ENCODE measurements around the gene DCST2. TPM values are rescaled to one million over a fixed set of nuclear protein-coding genes. Genes with fewer than 3 reads are reported as not detected.

The DCST2 gene
- total and polyA plus RNA-seq, 9 of the 15 experiments (the other 6 are each of a cell fraction or from before 2014, with no cell fraction given), result 0.09 to 0.49 (median 0.11) TPM; not detected in 3

- TF ChIP-seq RNF219 (CRISPR knock-in tag; IDR thresholded peaks at IDR 0.05) (no peak), ELF2 (CRISPR knock-in tag; IDR thresholded peaks at IDR 0.05) (no peak)
These were observed 30.3 kb downstream of the DCST2 start (continued) for GRCh38 chr1:155003227-155003765.

- POLR2A ChIA-PET, result interaction anchor here (0.6 to 1.5 kb wide), 2 partner anchors 19 to 39 kb away, joined by 3 read pairs; no protein-coding TSS in a partner anchor
- Histone ChIP-seq H2AFZ (ENCODE audit: low read depth, low read length) (peak within 1 kb of the TSS; percentile 95), H3K27ac (ENCODE audit: extremely low read depth, low read depth, low read length) (peak within 1 kb of the TSS; percentile 99), H3K27me3 (ENCODE audit: control insufficient read depth in 2 of 2, insufficient read depth in 2 of 2, low read length in 2 of 2) (no peaks in the 10 kb centered on the region), H4K20me1 (replicated peaks; ENCODE audit: control insufficient read depth, insufficient read depth, low read length) (peaks cover 3% of the 10 kb centered on the region; the same call in 1 of the 2 replicates), H3K4me2 (ENCODE audit: insufficient read depth, low read length) (peak within 1 kb of the TSS; percentile 99), H3K79me2 (ENCODE audit: control insufficient read depth, insufficient read depth, low read length) (peaks cover 58% of the 10 kb centered on the region), H3K9me1 (ENCODE audit: control insufficient read depth, insufficient read depth, low read length) (no peaks in the 10 kb centered on the region), H3K36me3 (ENCODE audit: control insufficient read depth, insufficient read depth, low read length) (peaks cover 33% of the 10 kb centered on the region; the same call in 2 of the 3 replicates), H3K4me1 (replicated peaks in 1 of 2; ENCODE audit: control insufficient read depth in 2 of 2, insufficient read depth in 2 of 2, low read length in 2 of 2) (peaks cover 45 to 74% of the 10 kb centered on the region in 2 experiments), H3K9me3 (replicated peaks; ENCODE audit: control insufficient read depth, insufficient read depth, low read depth, low read length) (no peaks in the 10 kb centered on the region), H3K4me3 (peak within 1 kb of the TSS; percentile 97), H3K9ac (ENCODE audit: insufficient read depth in 1 of 2, low read depth in 2 of 2, low read length in 2 of 2) (peak within 1 kb of the TSS; percentile 99)
- DNase-seq (ENCODE audit: extremely low read depth in 1 of 4, low spot score in 3 of 4), result peak; percentile 48 to 79 (median 58)
- in situ Hi-C loops (cut with MboI), result no loop called here
- FAIRE-seq, result peak; percentile 32
- BruUV-seq (replicated peaks), result no TSS peak
- WGBS (ENCODE audit: insufficient coverage, low coverage, missing lambda C conversion rate), result 2% methylated on average over 13 of the region's 35 CpGs
- CTCF ChIA-PET (ENCODE audit: low intra/inter-chr PET ratio), result no interaction called here
- intact Hi-C loops (cut with micrococcal nuclease), result loop anchor here (1.0 to 5.0 kb wide), 4 partner anchors 15 to 445 kb away; partner anchors contain the start of genes EFNA3 and UBE2Q1
- ATAC-seq, result peak; percentile 0; the same call in 1 of the 3 replicates
- TF ChIP-seq TAF9B (IDR thresholded peaks at IDR 0.05; ENCODE audit: partially characterized antibody), result no peak
- TF ChIP-seq CHD2 (IDR thresholded peaks at IDR 0.05; ENCODE audit: low read depth, low read length), result no peak
- no peak for TF ChIP-seq TCF3 (CRISPR knock-in tag; IDR thresholded peaks at IDR 0.05)
- 0 out of 2 replicates have a peak, but pooled peaks have one; percentile 17 for TF ChIP-seq ZNF511 (CRISPR knock-in tag; IDR thresholded peaks at IDR 0.05)
- TF ChIP-seq RBM22 (IDR thresholded peaks at IDR 0.05; ENCODE audit: low read depth, low read length, poor library complexity, severe bottlenecking), result no peak
- TF ChIP-seq FOXM1 (IDR thresholded peaks at IDR 0.05; ENCODE audit: low read depth), result no peak; the same call in 1 of the 2 replicates
- no peak for TF ChIP-seq FOXM1 (CRISPR knock-in tag; IDR thresholded peaks at IDR 0.05; ENCODE audit: low read depth)
- TF ChIP-seq PCBP1 (IDR thresholded peaks at IDR 0.05; ENCODE audit: low read depth, low read length, poor library complexity, severe bottlenecking), result no peak
- TF ChIP-seq E2F8 (IDR thresholded peaks at IDR 0.05; ENCODE audit: low read depth, partially characterized antibody), result no peak
- no peak for TF ChIP-seq PPARD (CRISPR knock-in tag; IDR thresholded peaks at IDR 0.05)
- no peak for TF ChIP-seq SRSF1 (IDR thresholded peaks at IDR 0.05; ENCODE audit: low read depth, low read length)
- no peak for TF ChIP-seq ZNF551 (CRISPR knock-in tag; IDR thresholded peaks at IDR 0.05)
These were observed 30.9 kb downstream of the DCST2 start, which contains the start of gene ZBTB7B for GRCh38 chr1:155002464-155003226. Gene ZBTB7B, plus strand, starts transcription at chr1:155002802. Its CDS starts 11,859 bp downstream, at chr1:155014661.

Data from K562 (cell line).